ENCODE data around the gene ACSM4. TPM values are rescaled to one million over a fixed set of nuclear protein-coding genes. Genes with fewer than 3 reads are reported as not detected.

ACSM4 gene
- total RNA-seq, 1 donor from 2014 or later = not detected

GRCh38 chr12:7302266-7302986 lies 1.4 kb upstream of the ACSM4 start:
- DNase-seq (ENCODE audit: low read depth) = no peak
- no peak overlapping the region for H3K4me3 ChIP-seq (ENCODE audit: low read depth, low read length)
- TF ChIP-seq CTCF (conservative IDR thresholded peaks at IDR 0.05; ENCODE audit: low read depth, low read length) = no peak

- no peak for TF ChIP-seq CTCF (conservative IDR thresholded peaks at IDR 0.05; ENCODE audit: low read depth, low read length)
- no peak for DNase-seq (ENCODE audit: low read depth)
- no peak overlapping the region for H3K4me3 ChIP-seq (ENCODE audit: low read depth, low read length)
These were observed 642 bp upstream of the ACSM4 start for GRCh38 chr12:7303230-7303629.

- no peak for DNase-seq (ENCODE audit: low read depth)
- H3K4me3 ChIP-seq (ENCODE audit: low read depth, low read length) = no peak overlapping the region
- TF ChIP-seq CTCF (conservative IDR thresholded peaks at IDR 0.05; ENCODE audit: low read depth, low read length) = no peak
These were observed 584 bp downstream of the ACSM4 start for GRCh38 chr12:7304456-7304855.

GRCh38 chr12:7310070-7310469 lies 6.2 kb downstream of the ACSM4 start:
- no peak for TF ChIP-seq CTCF (conservative IDR thresholded peaks at IDR 0.05; ENCODE audit: low read depth, low read length)
- DNase-seq (ENCODE audit: low read depth) = no peak
- no peak overlapping the region for H3K4me3 ChIP-seq (ENCODE audit: low read depth, low read length)

GRCh38 chr12:7319930-7320329 lies 16.1 kb downstream of the ACSM4 start:
- no peak overlapping the region for H3K4me3 ChIP-seq (ENCODE audit: low read depth, low read length)
- TF ChIP-seq CTCF (conservative IDR thresholded peaks at IDR 0.05; ENCODE audit: low read depth, low read length) = no peak
- no peak for DNase-seq (ENCODE audit: low read depth)

GRCh38 chr12:7321624-7322023 lies 17.8 kb downstream of the ACSM4 start:
- no peak overlapping the region for H3K4me3 ChIP-seq (ENCODE audit: low read depth, low read length)
- DNase-seq (ENCODE audit: low read depth) = no peak
- TF ChIP-seq CTCF (conservative IDR thresholded peaks at IDR 0.05; ENCODE audit: low read depth, low read length) = no peak

- H3K4me3 ChIP-seq (ENCODE audit: low read depth, low read length) = no peak overlapping the region
- no peak for TF ChIP-seq CTCF (conservative IDR thresholded peaks at IDR 0.05; ENCODE audit: low read depth, low read length)
- no peak for DNase-seq (ENCODE audit: low read depth)
These were observed 18.7 kb downstream of the ACSM4 start for GRCh38 chr12:7322599-7322998.
